ENCODE measurements around the gene ZNF423.

GRCh38 chr16:49701789-49702494 is 154.0 kb downstream of the ZNF423 start:
- TF ChIP-seq CTCF (conservative IDR thresholded peaks at IDR 0.05; ENCODE audit: low read depth, low read length) (no peak), EZH2 (IDR thresholded peaks at IDR 0.05; ENCODE audit: borderline replicate concordance, low read depth, low read length, poor library complexity, severe bottlenecking) (no peak)
